NCI-H345 treated with DMSO at 0.1 percent for 48 hours (cell line): Measurements from ENCODE around the gene TEX29.
A peak's percentile ranks its signal among the peaks of the same experiment; 100 is the strongest.

Experiments used
- DNase-seq: peaks from one replicate; lab custom pipeline; 2025; ENCODE audit not compliant: unreplicated experiment; lab: John Stamatoyannopoulos, UW

TEX29 gene

DNA sequence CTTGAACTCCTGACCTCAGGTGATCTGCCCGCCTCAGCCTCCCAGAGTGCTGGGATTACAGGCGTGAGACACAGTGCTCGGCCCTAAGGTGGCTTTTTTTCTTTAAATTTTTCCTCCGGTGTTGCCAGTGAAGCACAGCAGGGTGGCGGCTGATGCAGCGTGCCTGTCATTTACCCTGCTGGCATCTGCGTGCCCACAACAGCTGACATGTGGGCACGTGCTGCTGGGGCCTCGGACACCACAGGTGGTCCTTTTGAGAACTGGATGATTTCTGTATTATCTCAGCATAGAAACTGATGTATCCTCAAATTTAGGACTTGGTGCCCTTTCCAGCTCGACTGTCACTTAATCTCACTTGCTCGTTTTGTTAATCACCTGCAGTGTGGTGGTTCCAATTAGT lies 31.2 kb upstream of the TEX29 start:
- no peak for DNase-seq

DNA sequence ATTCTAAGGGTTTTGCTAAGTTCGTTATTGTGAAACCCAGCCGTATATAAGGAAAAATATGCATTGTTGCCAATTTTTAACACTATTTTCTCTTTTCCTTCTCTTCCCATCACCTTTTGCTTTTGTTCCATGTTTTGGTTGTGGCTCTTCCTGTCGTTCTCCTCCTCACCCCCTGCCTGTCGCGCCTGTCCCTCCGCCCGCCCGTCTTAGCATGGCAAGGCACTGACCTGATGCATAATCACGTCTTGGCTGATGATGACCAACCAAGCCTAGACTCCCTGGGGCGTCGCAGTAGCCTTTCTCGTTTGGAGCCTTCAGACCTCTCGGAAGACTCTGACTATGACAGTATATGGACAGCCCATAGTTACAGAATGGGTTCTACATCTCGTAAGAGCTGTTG lies 28.5 kb upstream of the TEX29 start:
- DNase-seq, result no peak

DNA sequence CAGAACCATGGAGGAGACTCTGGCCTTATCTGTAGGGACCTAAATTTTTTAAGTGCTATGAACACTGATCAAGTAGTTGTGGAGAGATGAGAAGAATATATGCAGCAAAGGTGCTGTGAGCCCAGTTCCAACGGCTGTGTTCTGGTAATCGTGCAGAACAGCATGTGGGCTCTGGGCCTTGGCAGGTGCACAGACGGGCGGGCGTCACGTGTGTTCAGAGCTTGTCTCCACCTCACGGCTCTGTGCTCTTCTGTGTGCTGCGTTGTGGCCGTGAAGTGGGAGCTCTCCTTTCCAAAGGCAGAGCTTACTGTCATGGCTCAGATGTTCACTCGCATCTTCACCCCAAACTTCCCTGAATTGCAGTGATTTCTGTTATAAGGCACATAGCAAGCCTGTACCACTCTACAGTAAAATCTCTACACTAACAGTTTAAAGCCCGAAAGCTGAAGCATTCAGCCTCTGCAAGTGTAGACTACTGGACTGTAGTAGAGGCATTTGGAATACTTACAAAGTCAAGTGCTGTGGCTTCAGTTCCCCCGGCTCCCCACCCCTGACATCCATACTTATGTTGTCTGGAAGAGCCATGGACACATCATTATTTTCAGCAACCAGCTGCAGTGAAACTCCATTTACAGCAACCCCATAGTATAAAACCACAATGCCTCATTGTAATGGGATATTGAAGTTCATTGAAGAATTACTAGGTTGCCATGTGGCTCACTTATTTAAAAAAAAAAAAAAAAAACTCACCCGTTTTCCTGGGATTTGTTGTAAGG lies 27.5 kb upstream of the TEX29 start:
- no peak for DNase-seq

DNA sequence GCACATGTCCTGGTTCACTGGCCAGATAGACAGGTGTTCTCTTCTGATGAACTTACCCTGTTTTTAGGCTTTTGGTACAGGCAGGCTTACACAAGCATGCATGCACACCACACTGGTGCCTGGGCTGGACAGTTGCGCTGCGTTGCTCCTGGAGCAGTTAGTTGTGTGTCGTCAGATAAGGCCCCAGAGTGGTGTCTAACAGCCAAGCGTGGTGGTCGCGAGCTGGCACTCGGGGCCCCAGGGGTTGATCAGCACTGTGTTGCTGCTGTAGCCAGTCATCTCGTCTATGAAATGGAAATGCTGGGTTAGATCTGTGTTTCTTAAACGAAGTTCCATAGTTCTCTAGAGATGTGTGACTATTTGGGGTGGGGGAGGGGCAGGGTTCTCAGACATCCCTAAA lies 24.6 kb upstream of the TEX29 start:
- DNase-seq, result no peak

DNA sequence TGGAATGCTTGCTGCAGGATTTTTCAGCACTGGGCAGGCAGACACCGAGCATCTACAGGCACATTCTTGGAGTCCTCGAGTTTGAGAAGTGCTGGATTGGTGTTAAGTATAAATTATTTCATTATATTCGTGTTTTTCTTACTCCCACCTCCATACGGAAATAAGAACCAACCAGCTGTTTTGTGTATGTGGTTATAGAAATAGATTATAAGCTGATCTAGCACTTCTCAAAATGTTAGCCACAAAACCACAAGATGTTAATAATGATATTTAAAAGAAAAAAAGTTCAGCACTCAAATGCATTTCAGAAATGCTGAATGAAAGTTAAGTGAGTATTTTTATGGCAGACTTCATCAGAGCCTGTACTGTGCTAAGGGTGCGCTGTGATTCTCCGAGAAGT lies 24.0 kb upstream of the TEX29 start:
- no peak for DNase-seq

DNA sequence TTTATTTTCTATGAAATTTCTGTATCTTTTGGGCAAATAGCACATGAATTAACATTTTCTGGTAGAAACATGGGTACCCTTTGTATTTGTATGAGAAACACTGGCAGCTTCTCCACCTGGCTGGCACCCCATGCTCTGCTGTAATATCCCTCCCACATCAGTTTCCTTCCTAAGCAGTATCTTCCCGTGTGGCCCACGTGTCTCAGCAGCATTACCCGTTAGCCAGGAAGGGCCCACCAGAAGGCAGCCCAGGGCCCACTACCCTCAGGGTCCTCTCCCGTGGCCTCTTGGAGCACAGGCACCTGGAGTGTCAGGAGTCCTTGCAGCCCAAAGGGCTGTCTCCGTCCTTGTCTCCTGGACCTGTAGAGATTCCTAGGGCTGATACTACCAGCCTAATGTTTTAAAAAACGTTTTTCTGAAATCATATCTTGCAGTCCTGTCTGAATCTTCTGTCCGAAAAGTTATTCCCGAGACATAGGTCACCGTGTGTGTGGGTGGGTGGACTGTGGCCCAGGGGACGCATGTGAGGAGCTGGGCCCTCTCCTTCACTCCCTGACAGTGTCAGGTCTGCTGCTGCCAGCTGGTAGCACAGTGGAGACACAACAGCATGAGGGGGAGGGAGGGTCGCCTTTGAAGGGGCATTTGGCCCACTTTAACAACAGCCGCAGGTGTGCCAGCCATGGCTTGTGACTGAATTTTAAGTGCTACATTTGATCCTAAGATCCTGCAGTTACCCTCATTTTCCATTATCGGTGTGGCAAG lies 22.0 kb upstream of the TEX29 start:
- DNase-seq, result no peak

DNA sequence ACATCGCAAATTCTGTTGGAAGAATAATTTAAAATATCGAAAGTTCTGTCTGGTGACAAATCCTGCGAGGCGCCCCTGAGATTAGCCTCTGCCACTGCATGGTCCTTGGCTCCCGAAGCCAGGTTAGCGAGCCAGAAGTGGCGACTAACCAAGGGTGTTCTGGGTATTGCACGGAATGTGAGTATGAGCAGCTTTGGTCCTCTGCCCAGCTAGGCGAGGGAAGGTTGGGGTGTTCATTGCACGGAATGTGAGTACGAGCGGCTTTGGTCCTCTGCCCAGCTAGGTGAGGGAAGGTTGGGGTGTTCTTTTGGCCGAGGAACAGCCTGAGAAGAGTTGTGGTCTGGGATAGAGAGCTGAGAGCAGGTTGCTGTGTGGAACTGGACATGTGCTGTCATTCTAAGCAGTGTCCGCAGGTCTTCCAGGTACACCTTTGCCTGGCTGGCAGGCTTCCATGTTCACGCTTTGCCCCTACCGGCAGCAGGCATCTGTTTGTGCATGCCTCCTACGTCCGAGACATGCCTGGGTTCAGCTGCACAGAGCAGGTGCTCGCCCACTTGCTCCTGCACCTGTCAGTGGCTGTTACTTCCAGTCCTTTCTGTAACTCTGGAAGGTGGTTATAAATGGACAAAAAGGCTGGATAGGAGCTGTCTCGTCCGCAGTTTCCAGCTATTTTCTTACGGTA lies 18.3 kb upstream of the TEX29 start:
- DNase-seq, result peak; percentile 15

DNA sequence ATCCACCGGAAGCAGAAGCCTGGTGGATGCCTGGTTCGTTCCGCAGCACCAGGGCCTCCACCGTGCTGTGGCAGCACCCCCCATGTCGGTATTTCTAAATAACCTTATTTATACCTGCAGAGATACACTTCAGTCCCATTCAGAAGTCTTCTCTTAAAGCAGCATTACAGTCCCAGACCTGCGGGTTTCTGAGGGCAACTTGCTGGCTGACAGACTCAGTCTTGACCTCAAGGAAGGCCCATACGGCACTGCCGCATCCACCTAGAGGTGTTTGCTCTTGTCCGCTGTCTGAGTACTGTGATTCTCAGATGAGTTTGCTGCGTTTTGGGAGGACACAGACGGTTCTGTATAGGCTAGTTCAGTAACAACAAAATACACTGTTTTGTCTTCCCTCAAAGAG lies 16.9 kb upstream of the TEX29 start:
- DNase-seq, result no peak

DNA sequence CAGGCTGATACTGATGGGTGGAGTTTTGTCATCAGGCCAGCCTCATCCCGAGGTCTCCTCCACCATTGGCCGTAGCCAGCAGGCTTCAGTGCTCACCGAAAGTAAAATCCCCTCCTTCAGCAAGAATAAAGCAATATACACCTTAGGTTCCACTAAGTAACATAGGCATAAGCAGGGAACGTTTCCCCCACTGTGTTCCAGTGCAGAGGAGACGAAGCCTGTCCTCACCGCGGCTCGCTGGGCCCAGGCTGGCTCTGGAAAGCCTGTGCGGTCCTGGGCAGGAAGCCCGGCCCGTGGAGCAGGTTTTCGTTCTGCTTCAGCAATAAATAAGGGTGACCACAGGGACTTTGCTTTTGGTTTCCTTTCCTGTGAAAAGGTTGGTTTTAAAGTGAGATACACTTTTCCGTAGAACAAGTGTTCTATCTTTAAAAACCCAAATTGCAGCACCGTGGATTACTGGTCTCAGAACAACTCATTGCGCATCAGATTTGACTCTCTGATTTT lies 16.3 kb upstream of the TEX29 start:
- DNase-seq, result no peak

DNA sequence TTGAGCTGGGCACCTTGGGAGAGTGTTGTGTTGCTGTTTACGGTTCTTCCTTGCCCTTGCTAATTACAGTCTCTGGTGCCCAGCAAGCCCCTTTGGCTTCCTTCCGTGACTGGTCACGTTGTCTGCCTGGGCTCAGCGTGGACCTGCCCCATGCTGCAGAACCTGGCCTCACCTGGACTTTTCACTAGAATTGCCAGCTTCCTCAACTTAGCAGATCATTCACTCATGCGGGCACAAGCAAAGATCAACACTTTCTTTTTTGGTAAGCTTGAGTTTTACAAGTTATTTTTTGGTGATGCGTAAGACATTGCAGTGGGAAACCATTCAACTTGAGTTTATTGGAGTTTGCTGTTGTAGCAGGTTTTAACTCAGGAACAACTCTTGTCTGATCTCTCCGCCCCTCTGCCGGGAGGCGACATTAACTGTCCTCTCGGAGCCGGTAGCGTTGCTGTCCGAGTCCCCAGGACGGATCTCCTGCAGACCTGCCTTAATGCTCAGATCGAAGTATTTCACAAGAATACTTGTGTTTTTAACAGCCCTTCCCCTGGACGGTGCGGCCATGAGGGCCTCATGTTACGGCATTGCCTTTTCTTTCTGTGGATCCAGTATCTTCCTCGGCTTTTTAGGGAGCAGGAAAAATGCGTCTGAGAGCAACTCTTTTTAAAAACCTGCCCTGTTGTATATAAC lies 15.7 kb upstream of the TEX29 start:
- no peak for DNase-seq

DNA sequence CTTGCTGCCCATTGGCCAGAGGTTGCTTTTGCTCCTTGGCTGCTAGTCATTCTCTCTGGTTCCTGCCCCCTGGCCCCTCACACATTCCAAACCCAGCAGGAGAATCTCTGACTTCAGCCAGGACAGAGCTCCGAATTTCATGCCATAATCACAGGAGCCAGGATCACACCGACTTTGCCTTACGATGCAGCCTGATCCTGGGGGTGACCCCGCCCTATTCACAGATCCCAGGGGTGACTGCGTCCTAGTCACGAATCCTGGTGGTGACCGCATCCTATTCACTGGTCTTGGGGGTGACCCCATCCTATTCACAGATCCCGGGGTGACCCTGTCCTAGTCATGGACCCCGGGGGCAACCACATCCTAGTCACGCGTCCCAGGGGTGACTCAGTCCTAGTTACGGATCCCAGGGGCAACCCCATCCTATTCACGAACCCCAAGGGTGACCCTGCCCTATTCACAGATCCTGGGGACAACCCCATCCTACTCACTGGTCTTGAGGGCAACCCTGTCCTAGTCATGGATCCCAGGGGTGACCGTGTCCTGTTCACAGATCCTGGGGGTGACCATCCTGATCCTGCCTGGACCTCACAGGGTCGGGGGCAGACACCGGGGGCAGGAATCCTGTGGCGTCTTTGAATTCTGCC lies 7.4 kb upstream of the TEX29 start:
- DNase-seq, result no peak

DNA sequence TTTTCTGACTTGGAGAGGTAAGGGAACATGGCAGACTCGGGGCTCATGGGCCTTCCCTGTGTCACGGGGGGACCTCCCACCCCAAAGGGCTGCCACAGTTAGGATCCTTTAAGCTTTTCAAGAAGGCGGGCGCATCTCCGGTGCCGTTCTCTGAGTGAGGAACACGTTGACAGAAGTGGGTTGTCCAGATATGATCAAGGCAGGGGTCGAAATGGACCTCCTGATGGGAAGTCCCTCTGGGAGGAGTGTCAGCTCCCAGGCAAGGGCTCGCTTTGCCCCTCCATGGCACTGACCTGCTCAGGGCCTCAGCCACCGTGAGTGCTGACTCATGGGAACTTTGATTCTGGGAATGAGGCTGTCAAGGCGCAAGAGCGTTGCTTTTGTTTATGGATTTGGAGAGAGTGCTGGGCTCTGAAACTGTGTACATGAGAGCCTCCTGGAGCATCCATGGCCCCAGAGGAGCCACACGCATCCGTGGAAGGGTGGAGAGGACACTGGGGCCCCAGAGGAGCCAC lies 6.5 kb upstream of the TEX29 start:
- no peak for DNase-seq

DNA sequence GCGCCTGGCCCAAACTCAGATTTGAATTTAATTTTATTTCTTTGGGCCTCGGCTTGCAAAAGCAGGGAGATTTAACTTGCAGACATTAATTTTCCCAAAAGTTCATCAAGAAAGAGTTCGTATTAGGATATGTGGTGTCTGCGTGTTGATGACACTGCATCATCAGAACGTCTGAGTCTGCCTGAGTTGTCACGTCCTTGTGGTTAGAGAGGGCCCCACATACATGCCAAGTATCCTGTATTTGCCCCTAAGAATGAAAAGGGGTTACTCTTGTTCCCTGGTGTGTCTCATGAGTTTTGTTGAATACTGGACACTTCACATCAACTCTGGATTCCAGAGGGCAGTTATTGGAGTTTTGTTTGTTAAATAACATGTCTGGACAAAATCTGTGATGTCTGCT lies 5.6 kb upstream of the TEX29 start:
- no peak for DNase-seq

DNA sequence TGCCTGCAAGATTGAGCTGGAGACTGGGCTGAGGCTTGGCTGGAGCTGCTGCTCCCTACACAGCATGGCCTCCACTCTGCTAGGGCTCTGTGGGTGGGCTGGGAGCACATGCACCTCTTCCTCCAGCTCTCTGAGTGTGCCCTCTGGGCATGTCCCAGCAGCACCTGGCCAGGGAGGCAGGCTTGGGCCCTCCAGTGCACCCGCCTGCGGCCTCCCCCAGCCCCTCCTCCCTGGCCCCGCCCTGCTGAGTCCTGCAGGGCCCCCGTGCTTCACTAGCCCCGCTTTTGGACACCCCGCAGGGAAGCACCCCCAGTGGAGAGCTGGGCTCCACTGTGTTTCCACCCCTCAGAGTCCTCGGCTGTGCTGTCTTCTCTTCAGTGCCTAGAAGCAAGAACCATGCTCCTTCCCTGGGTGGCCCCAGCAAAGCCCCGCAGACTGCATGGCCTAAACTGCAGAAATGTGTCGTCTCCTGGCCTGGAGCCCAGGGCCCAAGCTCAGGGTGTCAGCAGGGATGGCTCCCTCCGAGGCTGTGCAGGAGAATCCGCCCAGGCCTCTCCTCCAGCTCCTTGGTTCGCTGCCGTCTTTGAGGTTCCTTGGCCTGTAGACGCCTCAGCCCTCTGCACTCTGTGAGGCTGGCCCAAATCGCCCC lies 5.0 kb upstream of the TEX29 start:
- DNase-seq, result peak; percentile 65

DNA sequence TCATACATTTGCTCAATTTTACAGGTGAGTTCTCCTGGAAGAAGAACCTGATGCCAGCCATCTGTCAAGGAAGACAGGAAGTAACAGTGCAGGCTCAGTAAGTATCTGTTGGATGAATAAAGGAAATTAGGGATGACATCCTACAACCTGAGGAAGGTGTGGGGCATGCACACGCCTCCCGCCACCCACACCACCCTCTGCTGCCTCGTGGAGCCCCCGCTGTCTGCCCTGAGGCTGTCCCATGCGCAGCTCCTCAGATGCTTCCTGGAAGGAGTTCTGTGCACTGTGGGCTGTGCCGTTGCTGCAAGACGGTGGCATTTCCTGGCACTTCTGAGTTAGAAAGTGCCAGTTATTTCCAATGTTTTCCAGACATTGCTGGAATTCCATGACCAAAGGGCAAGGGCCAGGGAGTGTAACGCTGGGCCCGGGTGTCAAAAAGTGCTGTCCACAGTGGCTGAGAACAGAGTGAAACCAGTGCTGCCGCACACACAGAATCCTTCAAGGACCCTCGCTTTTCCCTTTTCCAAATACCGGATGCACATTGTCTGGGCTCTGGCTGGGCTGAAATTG lies 4.2 kb upstream of the TEX29 start:
- DNase-seq, result no peak

DNA sequence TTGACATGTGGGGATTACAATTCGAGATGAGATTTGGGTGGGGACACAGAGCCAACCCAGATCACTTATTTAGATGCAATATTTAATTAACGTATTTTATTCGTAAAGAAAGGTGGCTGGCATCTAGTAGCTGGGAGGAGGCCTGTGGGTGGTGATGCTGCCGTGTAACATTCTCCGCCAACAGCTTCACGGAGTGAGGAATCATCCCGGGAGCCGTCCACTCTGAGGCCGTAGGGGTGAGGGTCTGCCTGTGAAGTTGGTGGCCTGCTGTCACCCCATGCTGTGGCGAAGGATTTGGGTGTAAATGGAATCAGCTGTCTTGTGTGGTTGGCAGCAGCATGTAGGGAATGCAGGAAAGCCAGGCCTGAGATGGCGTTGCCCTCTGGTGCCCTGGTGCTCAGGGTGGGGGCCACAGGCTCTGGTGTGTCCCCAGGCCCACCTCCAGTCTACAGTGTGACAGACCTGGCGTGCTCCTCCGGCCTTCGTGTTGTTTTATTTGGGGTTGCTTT lies 3.3 kb upstream of the TEX29 start:
- no peak for DNase-seq

DNA sequence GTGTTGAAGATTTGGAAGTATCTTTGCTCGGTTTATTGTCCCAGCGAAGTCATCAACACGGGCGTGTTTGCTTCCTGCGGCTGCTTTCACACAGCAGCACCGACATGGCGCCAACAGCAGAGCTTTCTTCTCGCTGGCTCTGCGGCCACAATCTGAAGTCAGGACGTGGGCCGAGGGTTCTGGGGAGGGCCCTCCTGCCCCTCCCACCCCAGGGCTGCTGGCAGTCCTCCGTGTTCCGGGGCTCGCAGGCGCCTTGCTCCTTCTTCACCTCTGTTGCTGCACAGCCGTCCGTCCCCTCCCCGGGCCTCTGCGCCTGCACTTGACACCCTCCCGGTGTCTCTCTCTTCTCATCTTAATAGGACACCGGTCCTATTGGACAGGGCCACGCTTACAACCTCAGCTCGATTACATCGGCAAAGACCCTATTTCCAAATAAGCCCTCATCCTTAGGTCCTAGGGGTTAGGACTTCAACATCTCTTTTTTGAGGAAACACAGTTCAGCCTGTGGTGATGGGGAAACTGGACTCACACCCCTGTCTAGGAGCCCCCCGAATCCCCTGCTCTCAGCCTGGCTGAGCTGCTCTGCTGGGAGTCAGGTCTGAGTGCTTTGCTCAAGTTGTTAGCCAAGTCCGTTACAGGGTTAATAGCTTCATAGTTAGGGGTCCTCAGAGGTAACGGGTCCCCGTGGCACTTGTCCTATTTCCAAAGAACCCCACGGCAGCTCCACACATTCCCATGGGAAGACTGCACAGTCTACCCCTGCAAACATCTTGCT lies 2.7 kb upstream of the TEX29 start:
- DNase-seq, result no peak

DNA sequence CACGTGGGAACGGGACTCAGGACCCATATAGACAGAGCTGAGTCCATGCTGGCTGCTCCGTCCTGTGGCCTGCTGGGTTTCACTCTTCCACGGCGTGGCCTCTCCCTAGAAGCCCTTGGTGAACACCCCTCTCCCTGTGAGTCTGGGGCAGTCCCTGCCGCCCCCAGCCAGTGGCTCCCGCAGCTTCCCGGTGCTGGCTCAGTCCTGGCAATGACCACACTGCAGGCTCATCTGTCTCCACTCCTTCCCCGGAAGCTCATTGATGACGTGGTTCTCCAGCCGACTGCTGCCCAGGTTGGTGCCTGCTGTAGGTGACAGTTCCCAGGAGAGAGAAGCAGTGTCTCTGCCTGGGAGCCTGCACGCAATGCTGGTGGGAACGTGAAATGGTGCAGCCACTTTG lies 2.1 kb upstream of the TEX29 start:
- no peak for DNase-seq

DNA sequence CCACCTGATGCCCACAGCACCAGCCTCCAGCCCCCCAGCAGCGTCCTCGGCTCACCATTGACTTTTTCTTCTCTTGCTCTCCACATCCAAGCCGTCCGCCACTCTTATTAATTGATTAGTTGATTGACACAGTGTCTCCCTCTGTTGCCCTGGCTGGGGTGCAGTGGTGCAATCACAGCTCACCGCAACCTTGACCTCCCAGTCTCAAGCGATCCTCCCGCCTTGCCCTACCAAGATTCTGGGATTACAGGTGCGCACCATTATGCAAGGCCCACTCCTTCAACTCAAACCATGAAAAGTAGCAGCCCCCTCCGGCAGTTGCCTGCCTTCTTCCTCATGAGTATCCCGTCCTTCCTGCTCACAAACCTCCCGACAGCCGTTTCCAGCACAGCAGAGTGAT lies 921 bp upstream of the TEX29 start:
- DNase-seq, result no peak
